ENCODE data around the gene PTPN4. TPM values are rescaled to one million over a fixed set of nuclear protein-coding genes. Genes with fewer than 3 reads are reported as not detected.

Gene PTPN4
- total RNA-seq, 1 experiment from 2014 or later = 46.8 TPM

- Mint-ChIP-seq H3K27ac (ENCODE audit: unreplicated experiment) (no peak overlapping the region), H3K36me3 (ENCODE audit: insufficient read depth, unreplicated experiment) (peaks cover 14% of the 10 kb centered on the region), H3K27me3 (ENCODE audit: insufficient read depth, unreplicated experiment) (no peaks in the 10 kb centered on the region), H3K4me1 (ENCODE audit: low read depth, unreplicated experiment) (no peaks in the 10 kb centered on the region), H3K9me3 (ENCODE audit: unreplicated experiment) (no peaks in the 10 kb centered on the region), H3K4me3 (ENCODE audit: unreplicated experiment) (no peak overlapping the region)
- no peaks in the 10 kb centered on the region for H3K4me1 ChIP-seq
- no peaks in the 10 kb centered on the region; the same call in 1 of the 2 replicates for H3K9me3 ChIP-seq
- POLR2A ChIA-PET = no interaction called here
- DNase-seq = no peak
- H3K36me3 ChIP-seq (ENCODE audit: control insufficient read depth, insufficient read depth, low read length) = no peaks in the 10 kb centered on the region
- TF ChIP-seq, protein P1, sequence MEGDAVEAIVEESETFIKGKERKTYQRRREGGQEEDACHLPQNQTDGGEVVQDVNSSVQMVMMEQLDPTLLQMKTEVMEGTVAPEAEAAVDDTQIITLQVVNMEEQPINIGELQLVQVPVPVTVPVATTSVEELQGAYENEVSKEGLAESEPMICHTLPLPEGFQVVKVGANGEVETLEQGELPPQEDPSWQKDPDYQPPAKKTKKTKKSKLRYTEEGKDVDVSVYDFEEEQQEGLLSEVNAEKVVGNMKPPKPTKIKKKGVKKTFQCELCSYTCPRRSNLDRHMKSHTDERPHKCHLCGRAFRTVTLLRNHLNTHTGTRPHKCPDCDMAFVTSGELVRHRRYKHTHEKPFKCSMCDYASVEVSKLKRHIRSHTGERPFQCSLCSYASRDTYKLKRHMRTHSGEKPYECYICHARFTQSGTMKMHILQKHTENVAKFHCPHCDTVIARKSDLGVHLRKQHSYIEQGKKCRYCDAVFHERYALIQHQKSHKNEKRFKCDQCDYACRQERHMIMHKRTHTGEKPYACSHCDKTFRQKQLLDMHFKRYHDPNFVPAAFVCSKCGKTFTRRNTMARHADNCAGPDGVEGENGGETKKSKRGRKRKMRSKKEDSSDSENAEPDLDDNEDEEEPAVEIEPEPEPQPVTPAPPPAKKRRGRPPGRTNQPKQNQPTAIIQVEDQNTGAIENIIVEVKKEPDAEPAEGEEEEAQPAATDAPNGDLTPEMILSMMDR (IDR thresholded peaks at IDR 0.05; ENCODE audit: insufficient read depth in 1 of 2, low read depth in 1 of 2, low read length in 1 of 2, severe bottlenecking in 1 of 2, unreplicated experiment in 1 of 2) = no peak
- intact Hi-C loops (cut with micrococcal nuclease; ENCODE audit: unreplicated experiment) = loop anchor here (10.0 kb wide), 1 partner anchor 235 kb away; no protein-coding TSS in a partner anchor
- no TSS peak for BruUV-seq (replicated peaks)
- H3K27me3 ChIP-seq (replicated peaks; ENCODE audit: control insufficient read depth, insufficient read depth, low read length) = no peaks in the 10 kb centered on the region
- H3K4me3 ChIP-seq (ENCODE audit: low read depth, low read length) = no peak overlapping the region
- CTCF ChIA-PET = no interaction called here
These were observed 180.2 kb downstream of the PTPN4 start for GRCh38 chr2:119939915-119940314.

GRCh38 chr2:119940856-119941255, 181.1 kb downstream of the PTPN4 start:
- Histone ChIP-seq H3K9me3 (no peaks in the 10 kb centered on the region; the same call in 1 of the 2 replicates), H3K27me3 (replicated peaks; ENCODE audit: control insufficient read depth, insufficient read depth, low read length) (no peaks in the 10 kb centered on the region), H3K4me3 (ENCODE audit: low read depth, low read length) (no peak overlapping the region), H3K36me3 (ENCODE audit: control insufficient read depth, insufficient read depth, low read length) (no peaks in the 10 kb centered on the region), H3K4me1 (no peaks in the 10 kb centered on the region)
- TF ChIP-seq, protein P1 (IDR thresholded peaks at IDR 0.05; ENCODE audit: insufficient read depth in 1 of 2, low read depth in 1 of 2, low read length in 1 of 2, severe bottlenecking in 1 of 2, unreplicated experiment in 1 of 2) = no peak
- ChIA-PET POLR2A (no interaction called here), CTCF (interaction anchor here (0.6 kb wide), 1 partner anchor 465 kb away, joined by 3 read pairs; no protein-coding TSS in a partner anchor)
- Mint-ChIP-seq H3K27me3 (ENCODE audit: insufficient read depth, unreplicated experiment) (no peaks in the 10 kb centered on the region), H3K9me3 (ENCODE audit: unreplicated experiment) (no peaks in the 10 kb centered on the region), H3K27ac (ENCODE audit: unreplicated experiment) (no peak overlapping the region), H3K36me3 (ENCODE audit: insufficient read depth, unreplicated experiment) (peaks cover 8% of the 10 kb centered on the region), H3K4me3 (ENCODE audit: unreplicated experiment) (no peak overlapping the region), H3K4me1 (ENCODE audit: low read depth, unreplicated experiment) (no peaks in the 10 kb centered on the region)
- intact Hi-C loops (cut with micrococcal nuclease; ENCODE audit: unreplicated experiment) = loop anchor here (10.0 kb wide), 1 partner anchor 234 kb away; no protein-coding TSS in a partner anchor
- no peak for DNase-seq
- no TSS peak for BruUV-seq (replicated peaks)

- no peak for DNase-seq
- BruUV-seq (replicated peaks) = no TSS peak
- no peak overlapping the region for H3K4me3 ChIP-seq (ENCODE audit: low read depth, low read length)
- H3K27me3 ChIP-seq (replicated peaks; ENCODE audit: control insufficient read depth, insufficient read depth, low read length) = no peaks in the 10 kb centered on the region
- no peaks in the 10 kb centered on the region for H3K4me1 ChIP-seq
- H3K4me1 Mint-ChIP-seq (ENCODE audit: low read depth, unreplicated experiment) = no peaks in the 10 kb centered on the region
- H3K4me3 Mint-ChIP-seq (ENCODE audit: unreplicated experiment) = no peak overlapping the region
- H3K36me3 Mint-ChIP-seq (ENCODE audit: insufficient read depth, unreplicated experiment) = peaks cover 3% of the 10 kb centered on the region
- ChIA-PET CTCF (no interaction called here), POLR2A (no interaction called here)
- H3K9me3 ChIP-seq = no peaks in the 10 kb centered on the region; the same call in 1 of the 2 replicates
- TF ChIP-seq, protein P1 (IDR thresholded peaks at IDR 0.05; ENCODE audit: insufficient read depth in 1 of 2, low read depth in 1 of 2, low read length in 1 of 2, severe bottlenecking in 1 of 2, unreplicated experiment in 1 of 2) = no peak
- intact Hi-C loops (cut with micrococcal nuclease; ENCODE audit: unreplicated experiment) = loop anchor here (10.0 kb wide), 1 partner anchor 233 kb away; no protein-coding TSS in a partner anchor
- no peak overlapping the region for H3K27ac Mint-ChIP-seq (ENCODE audit: unreplicated experiment)
- H3K9me3 Mint-ChIP-seq (ENCODE audit: unreplicated experiment) = no peaks in the 10 kb centered on the region
- no peaks in the 10 kb centered on the region for H3K36me3 ChIP-seq (ENCODE audit: control insufficient read depth, insufficient read depth, low read length)
- H3K27me3 Mint-ChIP-seq (ENCODE audit: insufficient read depth, unreplicated experiment) = no peaks in the 10 kb centered on the region
These were observed 181.7 kb downstream of the PTPN4 start for GRCh38 chr2:119941388-119941787.

Data from Caco-2 (cell line).